GM18505 (cell line): ENCODE data around the gene INTS12.
"Not testable (repeated sequence)": the region's sequence is repeated elsewhere in the genome, so short reads cannot be mapped to it uniquely, and the experiment has no call there.

Experiments used
- ATAC-seq: cut with Tn5 transposase; IDR thresholded peaks from one replicate; pipeline ENCODE4 v1.9.1; 2021; ENCODE audit not compliant: unreplicated experiment
- POLR2A ChIP-seq: IDR thresholded peaks from 4 replicates; pipeline ENCODE4 v1.6.1; 2011; ENCODE audit warnings: borderline replicate concordance; ENCODE audit not compliant: insufficient read depth, insufficient read length; ENCODE audit errors: extremely low read depth

INTS12 gene, protein sequence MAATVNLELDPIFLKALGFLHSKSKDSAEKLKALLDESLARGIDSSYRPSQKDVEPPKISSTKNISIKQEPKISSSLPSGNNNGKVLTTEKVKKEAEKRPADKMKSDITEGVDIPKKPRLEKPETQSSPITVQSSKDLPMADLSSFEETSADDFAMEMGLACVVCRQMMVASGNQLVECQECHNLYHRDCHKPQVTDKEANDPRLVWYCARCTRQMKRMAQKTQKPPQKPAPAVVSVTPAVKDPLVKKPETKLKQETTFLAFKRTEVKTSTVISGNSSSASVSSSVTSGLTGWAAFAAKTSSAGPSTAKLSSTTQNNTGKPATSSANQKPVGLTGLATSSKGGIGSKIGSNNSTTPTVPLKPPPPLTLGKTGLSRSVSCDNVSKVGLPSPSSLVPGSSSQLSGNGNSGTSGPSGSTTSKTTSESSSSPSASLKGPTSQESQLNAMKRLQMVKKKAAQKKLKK

DNA sequence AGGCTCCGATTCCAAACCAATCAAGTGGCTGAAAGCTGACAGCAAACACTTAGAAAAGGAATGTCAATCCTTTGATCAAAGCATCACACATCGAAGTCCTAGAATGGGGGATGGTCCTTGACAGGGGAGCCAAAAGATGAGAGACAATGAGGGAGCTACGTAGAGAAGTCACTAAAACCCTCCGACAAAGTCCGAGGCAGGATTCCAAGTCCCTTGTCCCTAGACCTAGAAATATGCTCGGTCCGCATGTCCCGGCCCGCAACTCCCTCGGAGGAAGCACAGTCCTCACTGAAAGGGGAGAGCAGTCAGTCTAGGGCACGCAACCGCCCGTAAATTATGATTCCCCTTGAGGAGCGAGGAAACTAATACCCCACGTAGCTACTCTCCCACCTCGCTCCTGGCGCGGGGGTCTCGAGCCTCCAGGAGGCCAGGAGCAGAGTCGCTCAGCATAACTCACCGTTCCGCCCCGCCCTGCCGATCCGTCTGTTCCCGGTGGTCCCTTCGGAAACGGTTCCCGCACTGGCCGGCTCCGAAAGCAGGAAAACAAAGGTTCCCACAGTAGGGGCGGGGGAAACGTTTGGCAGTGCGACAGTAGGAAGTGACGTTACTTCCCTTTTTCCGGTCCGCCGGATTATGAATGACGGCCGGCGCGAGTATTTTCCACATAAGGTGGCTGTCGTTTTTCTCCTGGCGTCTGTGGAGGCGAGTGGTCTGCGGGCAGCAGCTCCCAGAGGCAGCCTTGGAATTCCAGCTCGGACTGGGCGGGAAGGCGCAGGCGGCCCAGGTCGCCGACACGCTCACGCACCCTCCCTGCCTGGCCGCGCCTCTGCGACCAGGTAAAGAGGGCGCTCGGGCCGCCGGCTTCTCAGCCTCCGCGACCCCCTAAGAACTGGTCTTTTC is at the start of gene INTS12, which contains the start of gene GSTCD:
TSS of gene INTS12 (minus strand) at position 509 of the 900 bp plus-strand sequence. CDS start 8,684 bp downstream, outside the sequence.
TSS of gene GSTCD (plus strand) at position 604 of the 900 bp plus-strand sequence. CDS start 8,830 bp downstream, outside the sequence.
- peak; percentile 78 for ATAC-seq
- peak; percentile 88 for TF ChIP-seq POLR2A

GRCh38 chr4:105755375-105755774 is 46.9 kb upstream of the INTS12 start:
- TF ChIP-seq POLR2A, result no peak
- ATAC-seq, result no peak

DNA sequence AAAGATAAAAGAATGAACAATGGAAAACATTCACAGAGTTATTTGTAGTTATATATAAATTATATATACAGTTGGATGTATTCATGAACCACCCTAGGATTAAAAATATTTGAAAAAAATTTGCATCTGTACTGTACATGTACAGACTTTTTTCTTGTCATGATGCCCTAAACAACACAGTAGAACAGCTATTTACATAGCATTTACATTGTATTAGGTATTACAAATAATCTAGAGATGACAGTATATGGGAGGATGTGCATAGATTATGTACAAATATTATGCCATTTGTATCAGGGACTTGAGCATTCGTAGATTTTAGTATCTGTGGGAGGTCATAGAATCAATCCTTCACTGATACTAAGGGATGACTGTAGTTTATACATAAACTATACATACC is 44.9 kb upstream of the INTS12 start:
- TF ChIP-seq POLR2A, result no peak
- no peak for ATAC-seq

DNA sequence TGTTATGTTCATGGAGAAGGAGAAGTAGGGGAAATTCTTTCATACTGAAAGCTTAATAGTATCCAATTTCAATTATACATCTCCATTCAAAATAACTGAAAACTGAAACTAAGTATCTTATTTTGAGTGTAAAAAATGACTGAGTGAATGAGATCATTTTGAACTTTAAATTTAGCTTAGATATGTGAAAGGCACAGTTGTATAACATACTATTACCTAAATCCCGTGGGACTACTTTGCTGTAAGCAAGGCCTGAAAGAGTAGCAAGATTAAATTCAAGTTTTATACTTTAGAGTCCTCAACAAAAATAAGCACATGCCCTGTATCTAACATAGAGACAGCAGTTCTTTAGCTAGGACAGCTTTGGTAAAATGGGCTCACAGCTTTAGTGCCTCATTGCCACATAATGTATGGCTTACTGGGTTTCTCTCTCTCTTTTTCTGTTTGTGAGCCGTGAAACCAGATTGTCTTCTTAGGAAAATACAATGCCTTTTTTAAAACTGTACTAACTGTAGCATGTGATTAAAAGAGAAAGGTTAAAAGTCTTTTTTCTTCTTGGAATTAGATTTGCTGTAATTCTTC is 43.3 kb upstream of the INTS12 start:
- no peak for TF ChIP-seq POLR2A
- ATAC-seq, result no peak

DNA sequence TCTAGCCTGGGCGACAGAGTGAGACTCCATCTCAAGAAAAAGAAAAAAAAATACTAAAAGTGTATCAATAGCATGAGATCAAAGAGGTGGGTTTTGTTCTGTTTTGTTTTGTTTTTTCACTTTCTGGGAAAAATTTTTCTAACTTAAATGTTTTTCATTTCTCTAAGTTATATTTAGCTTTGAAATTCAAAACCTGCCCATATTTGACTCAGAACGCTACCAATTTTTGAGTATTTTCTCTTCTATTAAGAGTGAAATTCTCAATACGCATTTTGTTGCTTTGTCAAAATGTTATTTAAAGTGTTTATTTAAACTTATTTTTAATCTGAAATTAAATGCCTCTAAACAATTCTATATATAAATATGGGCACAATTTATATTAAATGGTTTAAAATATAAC is 39.7 kb upstream of the INTS12 start:
- TF ChIP-seq POLR2A, result no peak
- ATAC-seq, result no peak

- TF ChIP-seq POLR2A, result no peak
- no peak for ATAC-seq
Measured at GRCh38 chr4:105741548-105741947, 33.1 kb upstream of the INTS12 start.

- not testable (repeated sequence) for ATAC-seq
Measured at GRCh38 chr4:105735217-105735616, 26.7 kb upstream of the INTS12 start.

DNA sequence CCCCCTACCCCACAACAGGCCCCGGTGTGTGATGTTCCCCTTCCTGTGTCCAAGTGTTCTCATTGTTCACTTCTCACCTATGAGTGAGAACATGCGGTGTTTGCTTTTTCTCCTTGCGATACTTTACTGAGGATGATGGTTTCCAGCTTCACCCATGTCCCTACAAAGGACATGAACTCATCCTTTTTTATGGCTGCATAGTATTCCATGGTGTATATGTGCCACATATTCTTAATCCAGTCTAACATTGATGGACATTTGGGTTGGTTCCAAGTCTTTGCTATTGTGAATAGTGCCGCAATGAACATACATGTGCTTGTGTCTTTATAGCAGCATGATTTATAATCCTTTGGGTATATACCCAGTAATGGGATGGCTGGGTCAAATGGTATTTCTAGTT is 21.4 kb upstream of the INTS12 start:
- ATAC-seq, result not testable (repeated sequence)

GRCh38 chr4:105725623-105726022 is 17.1 kb upstream of the INTS12 start:
- no peak for TF ChIP-seq POLR2A
- no peak for ATAC-seq

- no peak for ATAC-seq
- no peak for TF ChIP-seq POLR2A
Measured at GRCh38 chr4:105719204-105719603, 10.7 kb upstream of the INTS12 start.

DNA sequence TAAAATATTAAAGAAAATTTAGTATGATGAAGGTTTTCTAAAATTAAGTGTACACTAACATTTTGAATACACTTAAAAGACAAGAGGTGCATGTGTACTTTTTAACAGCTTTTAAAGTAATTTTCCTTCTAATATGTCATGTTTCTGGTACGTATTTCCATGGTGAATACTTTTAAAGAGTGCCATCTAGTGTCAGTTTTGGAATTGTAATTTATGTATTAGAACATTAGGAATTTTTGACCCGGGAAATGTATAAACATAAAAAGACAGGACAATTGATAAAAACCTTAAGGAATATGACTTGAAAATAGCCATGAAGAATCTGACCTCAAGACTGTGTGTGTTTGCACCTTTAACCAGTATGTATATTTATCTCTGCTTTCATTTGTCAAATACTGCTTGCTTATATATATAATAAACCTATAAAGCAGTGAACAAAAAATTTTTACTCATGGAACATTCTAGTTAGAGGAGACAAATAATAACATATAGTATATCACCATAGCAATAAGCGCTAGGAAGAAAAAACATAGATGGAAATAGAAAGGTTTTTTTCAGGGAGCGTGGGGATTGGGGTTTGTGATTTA is 7.3 kb upstream of the INTS12 start:
- TF ChIP-seq POLR2A, result no peak
- no peak for ATAC-seq

- no peak for TF ChIP-seq POLR2A
- ATAC-seq, result no peak
Measured at GRCh38 chr4:105714932-105715331, 6.4 kb upstream of the INTS12 start.

DNA sequence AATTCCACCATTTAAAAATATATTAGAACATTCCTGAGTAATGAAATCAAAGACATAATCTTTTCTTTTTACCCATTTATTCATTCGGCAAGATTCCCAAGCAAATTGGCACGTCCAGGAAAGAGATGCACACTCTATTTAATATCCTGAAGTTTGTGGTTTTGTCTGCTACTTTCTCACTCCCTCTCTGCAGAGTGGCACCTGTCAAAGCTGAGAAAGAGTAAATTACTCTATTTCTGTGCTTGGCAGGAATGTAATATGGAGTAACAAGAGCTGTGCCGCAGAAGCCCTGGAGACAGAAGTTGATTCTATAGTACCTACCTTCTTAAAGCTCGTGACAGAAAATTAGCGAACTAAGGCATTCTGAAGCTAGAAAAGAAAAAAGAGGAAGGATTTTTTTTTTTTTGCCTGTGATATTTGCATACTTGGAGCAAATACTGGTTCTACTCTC is 5.6 kb upstream of the INTS12 start:
- TF ChIP-seq POLR2A, result no peak
- ATAC-seq, result peak; percentile 58

- no peak for TF ChIP-seq POLR2A
- no peak for ATAC-seq
Measured at GRCh38 chr4:105712766-105713165, 4.3 kb upstream of the INTS12 start.

GRCh38 chr4:105710678-105711077 is 2.2 kb upstream of the INTS12 start:
- no peak for ATAC-seq
- no peak for TF ChIP-seq POLR2A
